Heart left ventricle (tissue), 16 donors: ENCODE data around the gene B2M. TPM values are rescaled to one million over a fixed set of nuclear protein-coding genes. Genes with fewer than 3 reads are reported as not detected.

Experiments
- ATAC-seq, 4 donors: fragments of 200-7000 bp; cut with Tn5 transposase; one replicate each; pipeline ENCODE4 v1.9.1; 2020 to 2022; ENCODE audit warnings: moderate library complexity in 4 of 4, mild to moderate bottlenecking in 3 of 4, moderate number of reproducible peaks in 1 of 4
- DNase-seq, 5 donors: peaks; one replicate each; pipeline ENCODE4 v3.0.0-alpha.2; 2020
- H3K27ac ChIP-seq, 12 donors: fragments of 200-600 bp; sonication (generic) in 4 of 12; one replicate each; pipeline versions ENCODE4 v1.5.0 to v1.8.0; 2016 to 2022; ENCODE audit warnings: mild to moderate bottlenecking in 2 of 12
- H3K27me3 ChIP-seq, 9 donors: fragments of 200-600 bp; sonication (generic) in 2 of 9; one replicate each; pipeline versions ENCODE4 v1.5.1 to v1.8.0; 2016 to 2022; ENCODE audit warnings: mild to moderate bottlenecking in 3 of 9
- H3K36me3 ChIP-seq, 9 donors: fragments of 200-600 bp; sonication (generic) in 2 of 9; one replicate each; pipeline versions ENCODE4 v1.5.0 to v1.8.0; 2018 to 2022; ENCODE audit warnings: mild to moderate bottlenecking in 2 of 9
- H3K4me1 ChIP-seq, 12 donors: fragments of 200-600 bp; sonication (generic) in 4 of 12; one replicate each; pipeline versions ENCODE4 v1.5.0 to v1.8.0; 2016 to 2022; ENCODE audit warnings: mild to moderate bottlenecking in 3 of 12
- H3K4me3 ChIP-seq, 12 donors: fragments of 200-600 bp; sonication (generic) in 4 of 12; one replicate each; pipeline versions ENCODE4 v1.5.0 to v1.8.0; 2017 to 2022; ENCODE audit warnings: mild to moderate bottlenecking in 9 of 12, moderate library complexity in 4 of 12
- H3K9me3 ChIP-seq, 12 donors: fragments of 200-600 bp; sonication (generic) in 4 of 12; one replicate each; pipeline versions ENCODE4 v1.5.0 to v1.8.0; 2016 to 2022; ENCODE audit warnings: mild to moderate bottlenecking in 1 of 12
- POLR2A ChIP-seq, 2 donors: fragments of 450-650 bp; IDR thresholded peaks; one replicate each; pipeline ENCODE4 v1.6.1; 2017; ENCODE audit warnings: antibody characterized with exemption in 2 of 2, mild to moderate bottlenecking in 2 of 2, moderate library complexity in 2 of 2
- WGBS, 4 donors: extraction: QIAGEN DNeasy Blood & Tissue Kit in 2 of 4; methylation state at CpG; one replicate each; pipeline versions ENCODE4 v1.1.5 to v1.1.7; 2013 to 2018; 5-methylcytosine and 5-hydroxymethylcytosine counted together
- intact Hi-C, 10 donors: fragments of 100-400 bp; cut with DNase I; formaldehyde crosslinking; loops; one replicate each; pipeline versions ENCODE4 v1.11.1 to v1.14.2; 2022
- long read RNA-seq, 3 donors: library from polyadenylated mRNA; unstranded; transcript quantifications; one replicate each; pipeline ENCODE4 v2.0.0, GENCODE V29; 2020 to 2021
- polyA plus RNA-seq, 2 donors: library from polyadenylated mRNA; stranded (reverse); fragments of 200-250 nt; gene quantifications; one replicate each; pipeline ENCODE4 v1.2.3, GENCODE V29; 2013
- total RNA-seq, 9 donors: library from RNA; depleted of rRNA in 2 of 9; stranded (reverse); fragments of >200 nt in 2 of 9; fragmentation: NEBNext Ultra II Directional in 3 of 9; extraction: Animal tissue kit (Norgen Biotek cat#: 25700) in 3 of 9; gene quantifications; one replicate each; pipeline versions ENCODE4 v1.1.0 to v1.2.4, GENCODE V29; 2016 to 2023
- TF ChIP-seq, protein P1 (sequence below), 12 donors: fragments of 200-600 bp; sonication (generic) in 4 of 12; IDR thresholded peaks; one replicate each; pipeline versions ENCODE4 v1.5.0 to v1.8.0; 2018 to 2022; ENCODE audit warnings: antibody characterized with exemption in 12 of 12, mild to moderate bottlenecking in 5 of 12
- donor health status: ischemic (EF 13 %, LVEDD 7.1; RV severe dilation, severe dysfunction).
- donor health status: healthy with polysubstance abuse.
- donor health status: DM: no; HTN: yes; CAD: no.
- donor health status: DM: no; HTN: no; CAD: no.
- donor health status: ischemic (EF 25% LVEDD 6.9; RV normal size, moderate dysfunction).
- donor health status: ischemic (EF 25% LVEDD 5.7; RV mildly dilated, moderate dysfunction).
- donor health status: healthy.
- donor health status: DM: yes; HTN: yes; CAD: no.
- donor health status: ischemic (EF 35%, LVEDD 5.7; RV mildly dilated, moderate dysfunction).
- donor health status: nonischemic (EF 11% LVEDD 7.7; RV severe dilation, severe dysfunction).
- donor health status: DM: yes; HTN: yes; CAD: no.
- donor health status: PGD.
- donor health status: ischemic (EF 29% LVEDD 5.4; RV normal size, mild dysfunction).
- donor health status: nonischemic (EF 23%, LVEDD 6.1; RV moderate dilation, normal function).

B2M gene
- 1,000 to 10,000 TPM; 1,033 to 5,448 (median 1,200) TPM for total RNA-seq
- 1,000 to 10,000 TPM in 1 of 2 donors, 100 to 1,000 TPM in 1; 808 to 1,959 TPM for polyA plus RNA-seq
- long read RNA-seq, donor 1, transcript B2M-213 (1 exons, 2,329 nt) = minor isoform, 88 of 860 reads
- long read RNA-seq, donor 1, transcript B2M-214 (1 exons, 2,403 nt) = minor isoform, 6 of 860 reads
- long read RNA-seq, donor 1, transcript B2M-204 (4 exons, 1,705 nt) = major isoform, 753 of 860 reads
- long read RNA-seq, donor 1, partial matches to known transcripts = 9 of 860 reads
- long read RNA-seq, donor 1, other reads (novel, unspliced or antisense) = 3 of 860 reads
- long read RNA-seq, donor 2, transcript B2M-204 (4 exons, 1,705 nt) = major isoform, 1,055 of 1,172 reads
- long read RNA-seq, donor 2, transcript B2M-208 (3 exons, 1,081 nt) = minor isoform, 10 of 1,172 reads
- long read RNA-seq, donor 2, transcript B2M-213 (1 exons, 2,329 nt) = minor isoform, 71 of 1,172 reads
- long read RNA-seq, donor 2, partial matches to known transcripts = 25 of 1,172 reads
- long read RNA-seq, donor 2, other reads (novel, unspliced or antisense) = 7 of 1,172 reads
- long read RNA-seq, donor 3, transcript B2M-204 (4 exons, 1,705 nt) = major isoform, 489 of 577 reads
- long read RNA-seq, donor 3, transcript B2M-213 (1 exons, 2,329 nt) = minor isoform, 78 of 577 reads
- long read RNA-seq, donor 3, partial matches to known transcripts = 4 of 577 reads
- long read RNA-seq, donor 3, other reads (novel, unspliced or antisense) = 3 of 577 reads

DNA sequence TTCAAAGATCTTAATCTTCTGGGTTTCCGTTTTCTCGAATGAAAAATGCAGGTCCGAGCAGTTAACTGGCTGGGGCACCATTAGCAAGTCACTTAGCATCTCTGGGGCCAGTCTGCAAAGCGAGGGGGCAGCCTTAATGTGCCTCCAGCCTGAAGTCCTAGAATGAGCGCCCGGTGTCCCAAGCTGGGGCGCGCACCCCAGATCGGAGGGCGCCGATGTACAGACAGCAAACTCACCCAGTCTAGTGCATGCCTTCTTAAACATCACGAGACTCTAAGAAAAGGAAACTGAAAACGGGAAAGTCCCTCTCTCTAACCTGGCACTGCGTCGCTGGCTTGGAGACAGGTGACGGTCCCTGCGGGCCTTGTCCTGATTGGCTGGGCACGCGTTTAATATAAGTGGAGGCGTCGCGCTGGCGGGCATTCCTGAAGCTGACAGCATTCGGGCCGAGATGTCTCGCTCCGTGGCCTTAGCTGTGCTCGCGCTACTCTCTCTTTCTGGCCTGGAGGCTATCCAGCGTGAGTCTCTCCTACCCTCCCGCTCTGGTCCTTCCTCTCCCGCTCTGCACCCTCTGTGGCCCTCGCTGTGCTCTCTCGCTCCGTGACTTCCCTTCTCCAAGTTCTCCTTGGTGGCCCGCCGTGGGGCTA lies at the start of gene B2M, which contains the start of gene PATL2:
Gene B2M, plus strand, starts transcription at position 422 of the 647 bp plus-strand sequence. Its CDS starts 30 bp downstream, at position 452.
Gene PATL2, minus strand, starts transcription at position 228 of the 647 bp plus-strand sequence. CDS start 34,833 bp downstream, outside the sequence.
- 0 to 1% (median 0%) methylated on average over 28 to 37 of the region's 37 CpGs for WGBS, 4 donors
- intact Hi-C loops = loop anchor here in 8 of 10 donors (1.0 to 2.0 kb wide), 6 partner anchors 16 to 48 kb away; partner anchors contain the start of gene SPG11 (in 5 of the 8)
- peak within 1 kb of the TSS; percentile 94 to 100 (median 99) for H3K27ac ChIP-seq

DNA sequence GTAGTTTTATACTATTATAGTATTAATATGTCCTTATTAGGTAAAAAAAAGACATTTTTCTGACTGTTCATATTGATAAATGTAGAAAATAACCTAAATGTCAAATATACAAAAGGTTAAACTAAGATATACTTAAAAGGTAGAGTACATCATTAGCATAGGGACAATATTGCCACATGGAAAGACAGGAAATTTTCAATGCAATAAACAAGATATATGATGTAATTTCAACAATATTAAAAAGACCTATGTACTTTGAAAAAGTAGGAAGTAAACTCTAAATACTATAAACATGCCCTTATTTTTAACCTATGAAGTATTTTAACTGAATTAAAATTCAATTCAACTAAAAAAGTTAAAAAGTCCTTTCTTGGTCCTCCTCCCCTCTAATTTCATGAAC lies 49.7 kb upstream of the B2M start:
- ATAC-seq (no peak), DNase-seq (no peak)
- Histone ChIP-seq H3K27me3 (no peaks in the 10 kb centered on the region), H3K27ac (peak overlapping the region in 2 of 12 donors; percentile 98 to 99), H3K36me3 (peaks cover 0 to 43% (median 34%) of the 10 kb centered on the region in 9 donors), H3K9me3 (no peaks in the 10 kb centered on the region), H3K4me1 (peaks cover 0 to 39% (median 20%) of the 10 kb centered on the region in 12 donors), H3K4me3 (peak overlapping the region in 3 of 12 donors; percentile 69 to 96 (median 84))
- TF ChIP-seq POLR2A (IDR thresholded peaks at IDR 0.05) = no peak
- TF ChIP-seq, protein P1, sequence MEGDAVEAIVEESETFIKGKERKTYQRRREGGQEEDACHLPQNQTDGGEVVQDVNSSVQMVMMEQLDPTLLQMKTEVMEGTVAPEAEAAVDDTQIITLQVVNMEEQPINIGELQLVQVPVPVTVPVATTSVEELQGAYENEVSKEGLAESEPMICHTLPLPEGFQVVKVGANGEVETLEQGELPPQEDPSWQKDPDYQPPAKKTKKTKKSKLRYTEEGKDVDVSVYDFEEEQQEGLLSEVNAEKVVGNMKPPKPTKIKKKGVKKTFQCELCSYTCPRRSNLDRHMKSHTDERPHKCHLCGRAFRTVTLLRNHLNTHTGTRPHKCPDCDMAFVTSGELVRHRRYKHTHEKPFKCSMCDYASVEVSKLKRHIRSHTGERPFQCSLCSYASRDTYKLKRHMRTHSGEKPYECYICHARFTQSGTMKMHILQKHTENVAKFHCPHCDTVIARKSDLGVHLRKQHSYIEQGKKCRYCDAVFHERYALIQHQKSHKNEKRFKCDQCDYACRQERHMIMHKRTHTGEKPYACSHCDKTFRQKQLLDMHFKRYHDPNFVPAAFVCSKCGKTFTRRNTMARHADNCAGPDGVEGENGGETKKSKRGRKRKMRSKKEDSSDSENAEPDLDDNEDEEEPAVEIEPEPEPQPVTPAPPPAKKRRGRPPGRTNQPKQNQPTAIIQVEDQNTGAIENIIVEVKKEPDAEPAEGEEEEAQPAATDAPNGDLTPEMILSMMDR (IDR thresholded peaks at IDR 0.05) = no peak
- intact Hi-C loops = loop anchor here in 2 of 10 donors (5.0 kb wide), 1 partner anchor 76 kb away; the partner anchor contains the start of gene TRIM69 (in 2 of the 2)

More for the DNA sequence above, at the start of gene B2M, which contains the start of gene PATL2:
- TF ChIP-seq, protein P1 (IDR thresholded peaks at IDR 0.05) = peak in 2 of 12 donors; percentile 4 to 9
- TF ChIP-seq POLR2A (IDR thresholded peaks at IDR 0.05) = peak; percentile 95 to 99
- DNase-seq (peak; percentile 93 to 97 (median 96)), ATAC-seq (peak; percentile 96 to 97 (median 96))
- Histone ChIP-seq H3K27me3 (no peaks in the 10 kb centered on the region), H3K4me3 (peak within 1 kb of the TSS; percentile 74 to 95 (median 86)), H3K4me1 (peaks cover 0 to 44% (median 18%) of the 10 kb centered on the region in 12 donors), H3K36me3 (peaks cover 0 to 42% (median 11%) of the 10 kb centered on the region in 9 donors), H3K9me3 (no peaks in the 10 kb centered on the region)

- 10 to 18% (median 10%) methylated on average over 19 to 34 of the region's 34 CpGs for WGBS, 4 donors
- Histone ChIP-seq H3K9me3 (no peaks in the 10 kb centered on the region), H3K27me3 (no peaks in the 10 kb centered on the region), H3K4me1 (peaks cover 0 to 49% (median 15%) of the 10 kb centered on the region in 12 donors), H3K4me3 (peak overlapping the region; percentile 69 to 99 (median 93)), H3K36me3 (peaks cover 0 to 31% (median 25%) of the 10 kb centered on the region in 9 donors), H3K27ac (peak overlapping the region; percentile 91 to 99 (median 97))
- DNase-seq (peak; percentile 62 to 84 (median 68)), ATAC-seq (peak; percentile 36 to 77 (median 71))
- TF ChIP-seq POLR2A (IDR thresholded peaks at IDR 0.05) = no peak
- TF ChIP-seq, protein P1 (IDR thresholded peaks at IDR 0.05) = no peak
- intact Hi-C loops = loop anchor here in 9 of 10 donors (1.0 to 5.0 kb wide), 7 partner anchors 48 to 76 kb away; partner anchors contain the start of genes B2M (in 5 of the 9), PATL2 (in 5 of the 9) and TRIM69 (in 4 of the 9)
These were observed 48.6 kb upstream of the B2M start for GRCh38 chr15:44662478-44663409.
